OCI-LY7 (cell line): Measurements from ENCODE around the gene TJP3.

Source experiments
- EZH2phosphoT487 ChIP-seq: fragments of 200-600 bp; sonication (generic); IDR thresholded peaks from 2 replicates; pipeline ENCODE4 v1.6.1; 2018; ENCODE audit warnings: low read depth, borderline replicate concordance, mild to moderate bottlenecking, mixed run types, antibody characterized with exemption, low read length, moderate library complexity, mixed read lengths
- TF ChIP-seq, protein P1 (sequence below): fragments of 200-600 bp; sonication (generic); conservative IDR thresholded peaks from 2 replicates; pipeline ENCODE4 v1.5.1; 2014; ENCODE audit warnings: mild to moderate bottlenecking, antibody characterized with exemption, low read length, moderate library complexity, mixed read lengths

DNA sequence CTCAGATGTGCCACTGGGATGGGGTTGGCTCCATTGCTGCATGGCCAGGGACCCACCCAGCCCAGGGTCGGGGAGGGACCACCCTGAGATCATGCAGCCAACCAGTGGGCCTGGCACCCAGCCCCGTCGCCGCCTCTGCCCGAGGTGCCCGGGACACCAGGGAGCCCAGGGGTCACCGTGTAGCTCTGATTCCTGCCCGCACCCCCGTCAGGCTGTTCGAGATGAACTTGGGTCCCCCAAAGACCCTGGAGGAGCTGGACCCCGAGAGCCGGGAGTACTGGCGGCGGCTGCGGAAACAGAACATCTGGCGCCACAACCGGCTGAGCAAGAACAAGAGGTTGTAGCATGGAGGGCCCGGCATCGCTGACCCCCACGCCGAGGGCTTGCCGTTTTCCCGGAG, 58.9 kb downstream of the TJP3 start:
- TF ChIP-seq, protein P1, sequence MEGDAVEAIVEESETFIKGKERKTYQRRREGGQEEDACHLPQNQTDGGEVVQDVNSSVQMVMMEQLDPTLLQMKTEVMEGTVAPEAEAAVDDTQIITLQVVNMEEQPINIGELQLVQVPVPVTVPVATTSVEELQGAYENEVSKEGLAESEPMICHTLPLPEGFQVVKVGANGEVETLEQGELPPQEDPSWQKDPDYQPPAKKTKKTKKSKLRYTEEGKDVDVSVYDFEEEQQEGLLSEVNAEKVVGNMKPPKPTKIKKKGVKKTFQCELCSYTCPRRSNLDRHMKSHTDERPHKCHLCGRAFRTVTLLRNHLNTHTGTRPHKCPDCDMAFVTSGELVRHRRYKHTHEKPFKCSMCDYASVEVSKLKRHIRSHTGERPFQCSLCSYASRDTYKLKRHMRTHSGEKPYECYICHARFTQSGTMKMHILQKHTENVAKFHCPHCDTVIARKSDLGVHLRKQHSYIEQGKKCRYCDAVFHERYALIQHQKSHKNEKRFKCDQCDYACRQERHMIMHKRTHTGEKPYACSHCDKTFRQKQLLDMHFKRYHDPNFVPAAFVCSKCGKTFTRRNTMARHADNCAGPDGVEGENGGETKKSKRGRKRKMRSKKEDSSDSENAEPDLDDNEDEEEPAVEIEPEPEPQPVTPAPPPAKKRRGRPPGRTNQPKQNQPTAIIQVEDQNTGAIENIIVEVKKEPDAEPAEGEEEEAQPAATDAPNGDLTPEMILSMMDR = no peak
- TF ChIP-seq EZH2phosphoT487 = no peak
